ENCODE results near the gene SKA1.
"Not testable (repeated sequence)": the region's sequence is repeated elsewhere in the genome, so short reads cannot be mapped to it uniquely, and the experiment has no call there.

SKA1 gene

GRCh38 chr18:50396005-50396660 is 21.3 kb downstream of the SKA1 start:
- no peak for DNase-seq

- no peak for DNase-seq
Measured at GRCh38 chr18:50397023-50397422, 22.2 kb downstream of the SKA1 start.

- DNase-seq, result no peak
Measured at GRCh38 chr18:50398099-50398498, 23.3 kb downstream of the SKA1 start.

- DNase-seq, result no peak
Measured at GRCh38 chr18:50398947-50399346, 24.1 kb downstream of the SKA1 start.

GRCh38 chr18:50399582-50399981 is 24.7 kb downstream of the SKA1 start:
- no peak for DNase-seq

- not testable (repeated sequence) for DNase-seq
Measured at GRCh38 chr18:50400438-50400837, 25.6 kb downstream of the SKA1 start.

GRCh38 chr18:50401295-50401694 is 26.4 kb downstream of the SKA1 start:
- no peak for DNase-seq

GRCh38 chr18:50401888-50402287 is 27.0 kb downstream of the SKA1 start:
- no peak for DNase-seq

- not testable (repeated sequence) for DNase-seq
Measured at GRCh38 chr18:50404752-50405581, 30.1 kb downstream of the SKA1 start.

- no peak for DNase-seq
Measured at GRCh38 chr18:50405582-50406271, 30.9 kb downstream of the SKA1 start.

- DNase-seq, result no peak
Measured at GRCh38 chr18:50409236-50409635, 34.4 kb downstream of the SKA1 start.

- DNase-seq, result no peak
Measured at GRCh38 chr18:50410008-50410407, 35.2 kb downstream of the SKA1 start.

- DNase-seq, result peak in 1 of 2 donors; percentile 9
Measured at GRCh38 chr18:50410894-50411293, 36.0 kb downstream of the SKA1 start.

- DNase-seq, result not testable (repeated sequence)
Measured at GRCh38 chr18:50416832-50417231, 42.0 kb downstream of the SKA1 start.

GRCh38 chr18:50417705-50418104 is 42.9 kb downstream of the SKA1 start:
- not testable (repeated sequence) for DNase-seq

GRCh38 chr18:50418650-50419049 is 43.8 kb downstream of the SKA1 start:
- DNase-seq, result no peak

GRCh38 chr18:50422286-50422898 is 47.5 kb downstream of the SKA1 start:
- DNase-seq, result no peak

- DNase-seq, result no peak
Measured at GRCh38 chr18:50424877-50425690, 50.2 kb downstream of the SKA1 start.

- DNase-seq, result no peak
Measured at GRCh38 chr18:50427896-50428295, 53.0 kb downstream of the SKA1 start.

- DNase-seq, result no peak
Measured at GRCh38 chr18:50428531-50429206, 53.8 kb downstream of the SKA1 start.

- DNase-seq, result peak in 1 of 2 donors; percentile 58
Measured at GRCh38 chr18:50429207-50429948, 54.5 kb downstream of the SKA1 start.

All from inflammatory macrophage treated with lipopolysaccharide for 1 hour (primary cell).